GM10266 (cell line): ENCODE measurements around the gene BCAS2.

Experiments
- DNase-seq: peaks from one replicate; pipeline ENCODE4 v3.0.0; 2012; ENCODE audit errors: extremely low spot score
- CTCF ChIP-seq: IDR thresholded peaks from 2 replicates; pipeline ENCODE4 v1.5.1; 2012; ENCODE audit warnings: mild to moderate bottlenecking, low read depth; ENCODE audit not compliant: control insufficient read depth, insufficient read depth; ENCODE audit errors: missing control alignments

BCAS2 gene

GRCh38 chr1:114531094-114531493 lies 50.3 kb downstream of the BCAS2 start:
- DNase-seq: no peak
- no peak for TF ChIP-seq CTCF

GRCh38 chr1:114530224-114530623 lies 51.2 kb downstream of the BCAS2 start:
- TF ChIP-seq CTCF: no peak
- DNase-seq: no peak

- DNase-seq: no peak
- TF ChIP-seq CTCF: no peak
Measured at GRCh38 chr1:114524944-114525343, 56.5 kb downstream of the BCAS2 start.

GRCh38 chr1:114522264-114522575 lies 59.2 kb downstream of the BCAS2 start:
- no peak for DNase-seq
- TF ChIP-seq CTCF: no peak

GRCh38 chr1:114521396-114522263 lies 59.8 kb downstream of the BCAS2 start:
- no peak for DNase-seq
- no peak for TF ChIP-seq CTCF
